T1000 (cell line): ENCODE measurements around the gene HLA-DQB1.
"Not testable (repeated sequence)": the region's sequence is repeated elsewhere in the genome, so short reads cannot be mapped to it uniquely, and the experiment has no call there.

Experiments
- DNase-seq: peaks from one replicate; lab custom pipeline; 2025; ENCODE audit warnings: mixed read lengths; lab: John Stamatoyannopoulos, UW

The HLA-DQB1 gene

GRCh38 chr6:32666420-32667300 lies at the start of gene HLA-DQB1:
Gene HLA-DQB1 (minus strand): TSS chr6:32666657. CDS start chr6:32666607, 50 bp downstream.
- no peak for DNase-seq

DNA sequence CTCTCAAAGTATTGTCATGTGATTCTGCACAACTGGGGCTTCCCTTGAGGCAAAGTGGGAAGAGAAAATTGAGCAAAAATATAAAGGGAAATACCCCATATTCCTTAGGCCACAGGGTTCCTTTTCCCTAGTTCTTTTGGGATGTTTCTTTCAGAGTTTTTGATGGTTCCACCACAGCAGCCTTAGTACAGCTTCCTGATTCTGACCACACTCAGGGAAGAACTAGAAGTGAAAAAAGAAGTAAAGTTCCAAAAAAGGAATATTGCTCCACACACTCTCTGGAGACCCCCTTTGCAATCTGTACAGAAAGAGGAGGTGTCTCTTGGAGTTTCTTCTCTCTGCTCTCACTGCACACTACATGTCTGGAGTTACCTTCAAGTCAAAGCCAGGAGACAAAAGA lies 46.8 kb upstream of the HLA-DQB1 start:
- no peak for DNase-seq

- DNase-seq = no peak
Measured at GRCh38 chr6:32709625-32710024, 43.2 kb upstream of the HLA-DQB1 start.

- DNase-seq = not testable (repeated sequence)
Measured at GRCh38 chr6:32705164-32705563, 38.7 kb upstream of the HLA-DQB1 start.

DNA sequence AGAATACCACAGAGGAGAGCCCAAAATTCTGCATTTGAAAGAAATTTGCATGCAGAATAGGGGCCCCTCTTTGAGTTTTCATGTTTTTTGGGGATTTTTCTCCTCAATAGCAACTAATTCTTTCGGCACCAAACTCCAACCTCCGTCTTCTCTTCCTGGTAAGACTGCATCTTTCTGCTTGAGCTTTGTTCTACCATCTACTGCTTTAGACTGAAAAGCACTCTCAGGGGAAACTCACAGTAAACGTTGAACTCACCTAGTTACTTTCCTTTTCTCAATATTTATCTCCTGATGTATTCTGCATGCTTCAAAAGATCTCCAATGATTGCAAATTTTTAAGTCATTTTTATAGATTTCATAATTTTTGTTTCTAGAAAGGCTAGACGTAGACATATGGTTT lies 36.9 kb upstream of the HLA-DQB1 start:
- DNase-seq = no peak

- no peak for DNase-seq
Measured at GRCh38 chr6:32700391-32701040, 34.1 kb upstream of the HLA-DQB1 start.

DNA sequence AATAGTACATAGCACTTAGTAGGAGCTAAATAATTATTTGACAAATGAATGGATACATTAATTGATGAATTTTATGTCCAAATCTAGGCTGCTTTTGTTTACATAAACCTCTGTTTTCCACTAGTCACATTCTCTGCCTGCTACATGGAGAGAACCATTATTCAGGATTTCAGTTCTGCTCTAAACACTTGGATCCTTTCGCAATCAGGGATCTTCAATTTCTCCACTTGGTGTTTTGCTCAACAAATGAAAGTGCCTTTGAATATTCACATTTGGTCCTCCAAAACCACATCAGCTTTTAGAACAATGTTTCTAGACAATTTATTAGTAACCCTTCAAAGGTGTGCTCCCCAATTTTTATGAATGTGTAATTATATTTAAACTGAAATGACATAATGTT lies 30.6 kb upstream of the HLA-DQB1 start:
- no peak for DNase-seq

GRCh38 chr6:32692019-32692418 lies 25.6 kb upstream of the HLA-DQB1 start:
- DNase-seq = no peak

DNA sequence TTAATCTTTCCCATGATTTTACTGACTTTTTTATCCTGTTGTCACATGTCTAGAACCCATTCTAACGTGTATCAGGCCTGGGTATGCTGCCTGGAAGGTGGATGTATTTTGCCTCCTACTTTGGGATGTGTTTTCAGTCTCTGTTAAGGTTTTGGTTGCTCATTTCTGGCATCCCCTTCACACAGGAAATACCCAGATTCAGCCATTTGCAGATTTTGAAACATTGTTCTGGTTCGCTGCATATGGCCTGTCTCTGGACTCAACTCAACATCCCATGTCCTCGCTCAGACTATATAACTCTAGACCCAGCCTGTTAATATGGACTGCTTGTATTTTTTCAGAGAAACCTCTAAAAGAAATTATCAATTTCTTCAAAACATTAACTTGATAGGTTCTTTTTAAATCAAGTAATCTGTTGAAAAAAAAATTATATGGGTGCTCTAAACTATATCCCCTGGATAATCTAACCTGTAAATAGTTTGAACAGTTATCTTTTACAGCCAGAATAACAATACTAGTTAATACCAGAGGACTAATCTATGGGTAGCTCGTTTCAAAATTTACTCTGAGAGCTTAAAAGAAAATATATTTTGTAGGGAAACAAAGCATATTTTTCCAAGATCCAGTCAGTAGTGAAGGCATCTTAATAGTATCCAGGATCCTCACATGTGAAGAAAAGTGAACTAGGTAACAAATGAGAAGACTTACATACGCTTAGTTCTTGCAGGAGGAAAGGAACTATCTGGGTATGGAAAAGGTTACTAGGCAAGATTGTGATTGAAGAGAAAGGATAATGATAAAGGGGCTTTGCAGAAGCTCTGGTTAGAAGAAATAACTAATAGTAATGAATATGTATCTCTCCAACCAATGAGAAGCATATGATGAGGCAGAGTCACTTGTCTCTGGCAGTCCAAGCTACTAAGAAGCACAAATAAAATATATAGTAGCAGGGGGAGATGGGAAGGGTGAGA lies 23.4 kb upstream of the HLA-DQB1 start:
- no peak for DNase-seq

DNA sequence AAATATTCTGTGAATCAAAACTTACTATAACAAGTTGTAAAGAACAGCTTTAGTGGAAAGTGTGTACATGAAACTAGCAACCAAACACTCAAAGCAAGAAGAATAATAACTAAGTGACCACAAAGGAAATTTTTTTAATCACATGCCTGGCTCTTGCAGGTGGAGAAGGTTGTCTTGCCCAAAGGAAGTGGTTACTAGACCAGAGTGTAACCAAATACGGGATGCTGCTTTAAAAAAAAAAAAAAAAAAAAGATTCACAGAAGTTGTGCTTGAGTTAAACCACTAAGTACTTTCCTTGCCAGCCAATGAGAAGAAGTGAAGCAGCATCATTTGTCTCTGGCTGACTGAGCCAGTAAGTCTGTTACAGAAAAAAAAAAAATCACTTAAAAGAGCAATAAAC lies 19.1 kb upstream of the HLA-DQB1 start:
- DNase-seq = no peak

- DNase-seq = no peak
Measured at GRCh38 chr6:32684246-32684645, 17.8 kb upstream of the HLA-DQB1 start.

- no peak for DNase-seq
Measured at GRCh38 chr6:32680055-32680454, 13.6 kb upstream of the HLA-DQB1 start.

DNA sequence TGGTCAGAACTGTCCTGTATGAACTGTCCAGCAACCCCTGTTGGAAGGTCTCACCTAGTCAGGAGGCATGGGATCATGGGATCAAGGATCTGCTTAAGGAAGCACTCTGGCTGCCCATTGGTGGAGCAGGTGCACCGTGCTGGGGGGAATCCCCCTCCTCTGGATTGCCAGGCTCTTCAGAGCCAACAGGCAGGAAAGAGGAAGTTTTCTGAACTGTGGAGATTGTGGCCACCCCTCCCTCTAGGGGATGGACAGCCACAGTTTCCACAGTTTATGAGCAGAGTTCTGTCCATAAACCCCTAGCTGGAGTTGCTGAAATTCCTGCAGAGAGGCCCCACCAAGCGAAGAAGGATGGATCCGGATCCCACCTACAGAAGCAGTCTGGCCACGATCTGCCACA lies 13.0 kb upstream of the HLA-DQB1 start:
- no peak for DNase-seq

DNA sequence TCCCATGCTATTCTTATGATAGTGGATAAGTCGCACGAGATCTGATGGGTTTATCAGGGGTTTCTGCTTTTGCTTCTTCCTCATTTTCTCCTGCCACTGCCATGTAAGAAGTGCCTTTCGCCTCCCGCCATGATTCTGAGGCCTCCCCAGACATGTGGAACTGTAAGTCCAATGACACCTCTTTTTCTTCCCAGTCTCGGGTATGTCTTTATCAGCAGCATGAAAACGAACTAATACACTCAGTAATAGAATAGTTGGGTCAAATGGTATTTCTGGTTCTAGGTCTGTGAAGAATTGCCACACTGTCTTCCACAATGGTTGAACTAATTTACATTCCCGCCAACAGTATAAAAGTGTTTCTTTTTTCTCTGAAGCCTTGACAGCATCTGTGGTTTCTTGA lies 7.7 kb upstream of the HLA-DQB1 start:
- DNase-seq = not testable (repeated sequence)

DNA sequence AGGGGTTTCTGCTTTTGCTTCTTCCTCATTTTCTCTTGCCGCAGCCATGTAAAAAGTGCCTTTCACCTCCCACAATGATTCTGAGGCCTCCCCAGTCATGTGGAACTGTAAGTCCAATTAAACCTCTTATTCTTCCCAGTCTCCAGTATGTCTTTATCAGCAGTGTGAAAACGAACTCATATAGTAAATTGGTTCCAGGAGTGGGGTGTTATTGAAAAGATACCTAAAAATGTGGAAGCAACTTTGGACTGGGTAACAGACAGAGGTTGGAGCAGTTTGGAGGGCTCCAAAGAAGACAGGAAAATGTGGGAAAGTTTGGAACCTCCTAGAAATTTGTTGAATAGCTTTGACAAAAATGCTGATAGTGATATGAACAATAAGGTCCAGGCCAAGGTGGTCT lies 5.5 kb upstream of the HLA-DQB1 start:
- DNase-seq = not testable (repeated sequence)

DNA sequence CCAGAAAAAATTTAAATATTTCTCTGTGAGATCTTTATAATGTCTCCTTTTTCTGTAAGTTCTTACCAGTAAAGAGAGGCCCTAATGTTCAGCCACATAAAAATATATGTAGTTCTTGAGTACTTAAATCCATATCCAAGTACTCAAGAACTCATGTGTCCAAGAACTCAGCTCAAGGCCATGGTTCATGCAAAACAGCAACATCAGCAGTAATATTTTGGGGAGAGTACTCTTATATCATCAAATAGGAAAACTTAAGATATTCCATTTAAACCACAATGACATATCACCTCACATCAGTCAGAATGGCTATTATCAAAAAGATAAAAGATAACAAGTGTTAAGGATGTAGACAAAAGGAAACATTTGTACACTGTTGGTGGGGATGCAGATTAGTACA lies 3.4 kb upstream of the HLA-DQB1 start:
- DNase-seq = no peak

DNA sequence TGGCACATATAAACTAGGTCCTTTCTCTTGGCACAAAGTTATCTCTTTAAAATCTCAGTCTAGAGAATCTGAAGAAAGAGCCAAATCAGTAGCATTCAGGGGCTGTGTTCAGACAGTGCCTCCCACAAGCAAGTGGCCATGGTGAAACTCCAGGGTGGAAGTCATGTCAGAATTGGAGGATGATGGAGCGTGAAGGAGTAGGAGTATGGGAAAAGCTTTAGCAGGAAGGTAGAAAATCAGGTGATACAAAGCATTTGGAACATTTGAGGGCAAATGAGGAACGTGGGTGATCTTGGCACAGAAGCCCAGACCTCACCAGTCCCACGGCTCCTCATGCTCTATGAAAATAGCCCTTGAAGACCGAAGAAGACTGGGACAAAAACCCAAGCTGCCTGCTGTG lies 2.8 kb upstream of the HLA-DQB1 start:
- DNase-seq = no peak

- DNase-seq = no peak
Measured at GRCh38 chr6:32668226-32668747, 1.8 kb upstream of the HLA-DQB1 start.

DNA sequence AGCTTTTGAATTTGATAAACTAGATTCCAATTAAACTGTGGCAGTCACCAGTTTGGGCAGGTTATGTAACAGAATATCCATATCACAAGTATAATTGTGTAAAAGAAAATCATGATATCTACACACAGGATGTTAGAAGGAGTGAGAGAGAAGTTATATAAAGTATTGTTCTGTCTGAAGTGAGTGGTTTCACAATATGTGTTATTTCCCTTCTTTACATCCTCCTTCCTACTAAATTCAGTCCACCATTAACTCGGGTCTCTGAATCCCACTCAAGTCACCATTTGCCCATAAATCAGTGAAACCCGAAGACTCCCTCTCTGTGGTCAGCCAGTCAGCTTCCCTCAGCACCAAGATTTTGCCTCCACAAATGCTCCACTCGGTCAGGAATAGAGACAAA lies 796 bp downstream of the HLA-DQB1 start:
- no peak for DNase-seq

- no peak for DNase-seq
Measured at GRCh38 chr6:32664827-32665362, 1.6 kb downstream of the HLA-DQB1 start.

DNA sequence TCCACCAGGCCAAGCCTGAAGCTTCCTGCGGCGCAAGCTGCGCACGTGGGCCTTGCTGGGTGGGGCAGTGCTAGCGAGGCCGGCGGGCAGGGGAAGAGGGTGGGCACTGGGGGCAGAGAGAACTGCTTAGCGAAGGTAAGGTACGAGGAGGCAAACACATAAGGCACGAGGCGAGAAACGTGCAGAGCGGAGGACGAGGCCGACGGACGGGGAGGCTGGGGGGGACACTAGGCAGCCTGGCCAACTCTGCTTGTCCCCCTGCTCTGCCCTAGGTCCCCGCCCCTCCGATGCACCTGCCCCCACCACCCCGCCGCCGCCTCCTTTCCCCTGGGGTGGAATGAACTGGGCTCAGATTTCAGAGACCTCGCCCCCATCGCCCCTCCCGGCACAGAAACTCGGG lies 2.1 kb downstream of the HLA-DQB1 start:
- no peak for DNase-seq

DNA sequence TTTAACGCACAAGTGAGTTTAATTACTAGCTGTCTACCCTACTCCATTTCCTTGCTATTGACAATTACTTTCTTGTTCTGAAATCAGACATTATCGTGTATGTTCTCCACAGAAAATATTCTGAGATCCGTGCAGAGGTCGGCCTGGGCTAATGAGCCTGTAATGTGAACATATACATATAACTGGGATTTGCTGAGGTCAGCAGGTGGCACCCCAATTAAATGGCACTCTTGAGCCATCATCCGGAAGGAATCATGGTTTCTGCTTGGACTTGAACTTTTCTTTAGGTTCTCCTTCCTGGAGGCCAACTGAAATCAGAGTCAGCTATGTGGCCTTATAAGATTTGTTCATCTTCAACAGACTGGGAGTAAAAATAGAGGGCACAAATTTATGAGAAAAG lies 3.6 kb downstream of the HLA-DQB1 start:
- no peak for DNase-seq
